Stimulated activated CD4-positive, alpha-beta T cell treated with anti-CD3 and anti-CD28 coated beads, Interleukin-15, amount 100 ng/mL, for 48 hours (primary cell): ENCODE data around the gene DUOXA2.
"Not testable (repeated sequence)": the region's sequence is repeated elsewhere in the genome, so short reads cannot be mapped to it uniquely, and the experiment has no call there.

Experiments used
- DNase-seq, 2 donors: peaks; one replicate each; pipeline ENCODE4 v3.0.0-alpha.2; 2020; ENCODE audit warnings: low read depth in 2 of 2

DUOXA2 gene

DNA sequence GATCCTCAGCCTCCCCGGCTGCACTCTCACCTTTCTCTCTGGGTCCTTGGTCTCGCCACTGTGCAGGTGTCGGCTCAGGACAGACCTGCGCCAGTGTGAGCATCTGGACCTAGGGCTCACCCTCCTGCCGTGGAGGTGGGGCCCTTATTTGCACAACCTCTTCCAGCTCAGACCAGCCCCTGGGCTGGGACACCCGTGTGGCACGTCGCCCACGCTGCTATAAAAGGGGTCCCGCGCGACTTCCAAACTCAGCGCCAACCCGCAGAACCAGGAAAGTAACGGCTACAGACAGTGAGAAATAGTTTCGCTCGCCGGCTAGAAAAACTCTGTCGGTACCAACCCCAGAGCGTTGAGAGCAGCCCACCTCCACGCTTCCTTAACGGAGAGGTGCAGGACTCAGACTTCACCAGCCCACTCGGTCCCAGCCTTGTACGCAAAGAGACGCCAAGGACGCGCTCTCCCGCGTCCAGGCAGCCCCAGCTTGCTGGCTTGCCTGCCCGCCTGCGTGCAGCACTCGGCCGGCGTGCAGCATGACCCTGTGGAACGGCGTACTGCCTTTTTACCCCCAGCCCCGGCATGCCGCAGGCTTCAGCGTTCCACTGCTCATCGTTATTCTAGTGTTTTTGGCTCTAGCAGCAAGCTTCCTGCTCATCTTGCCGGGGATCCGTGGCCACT is at the start of gene DUOXA2, which contains the start of gene DUOX2:
TSS of gene DUOXA2 (plus strand) at position 251 of the 675 bp plus-strand sequence. CDS start at position 531, 280 bp downstream.
TSS of gene DUOX2 (minus strand) at position 97 of the 675 bp plus-strand sequence. CDS start 761 bp downstream, outside the sequence.
- no peak for DNase-seq

- no peak for DNase-seq
These were observed 49.7 kb upstream of the DUOXA2 start for GRCh38 chr15:45064386-45064785.

- not testable (repeated sequence) for DNase-seq
These were observed 44.2 kb upstream of the DUOXA2 start for GRCh38 chr15:45069942-45070360.

GRCh38 chr15:45073602-45074001 is 40.5 kb upstream of the DUOXA2 start:
- DNase-seq = not testable (repeated sequence)

GRCh38 chr15:45075440-45076320 is 38.4 kb upstream of the DUOXA2 start:
- DNase-seq = not testable (repeated sequence)

GRCh38 chr15:45077391-45077790 is 36.7 kb upstream of the DUOXA2 start:
- not testable (repeated sequence) for DNase-seq

DNA sequence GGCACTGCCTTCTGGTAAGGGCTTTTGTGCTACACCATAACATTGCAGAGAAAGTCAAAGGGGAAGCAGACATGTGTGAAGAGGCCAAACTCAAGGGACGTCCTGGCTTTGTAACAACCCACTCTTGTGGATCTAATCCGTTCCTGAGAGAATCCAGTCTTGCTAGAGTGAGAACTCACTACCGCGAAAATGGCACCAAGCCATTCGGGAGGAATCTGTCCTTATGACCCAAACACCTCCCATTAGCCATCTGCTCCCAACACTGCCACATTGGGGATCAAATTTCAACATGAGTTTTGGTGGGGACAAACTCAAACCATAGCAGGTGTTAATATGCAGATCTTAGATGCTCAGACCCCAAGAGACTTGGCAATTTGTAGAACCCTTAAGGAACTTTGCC is 34.9 kb upstream of the DUOXA2 start:
- DNase-seq = not testable (repeated sequence)

GRCh38 chr15:45079628-45080246 is 34.4 kb upstream of the DUOXA2 start:
- DNase-seq = not testable (repeated sequence)

DNA sequence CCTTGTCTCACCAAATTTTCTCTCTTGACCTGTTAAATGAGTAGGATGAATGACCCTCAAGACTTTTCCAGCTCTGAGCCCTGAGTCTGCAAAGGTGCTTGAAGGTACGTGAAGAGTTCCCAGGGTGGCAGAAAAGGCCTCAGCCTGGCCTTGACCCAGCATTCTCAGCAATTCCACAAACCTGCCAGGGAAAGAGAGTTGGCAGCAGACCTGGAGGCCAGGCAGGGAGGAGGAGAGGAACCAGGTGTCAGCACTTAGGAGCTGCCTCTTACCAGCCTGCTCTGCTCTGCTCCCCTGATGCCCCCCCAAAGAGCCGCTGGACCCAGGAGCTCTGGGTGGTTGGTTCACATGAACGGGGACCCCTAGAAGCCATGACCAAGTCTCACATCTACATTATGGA is 33.5 kb upstream of the DUOXA2 start:
- DNase-seq = not testable (repeated sequence)

DNA sequence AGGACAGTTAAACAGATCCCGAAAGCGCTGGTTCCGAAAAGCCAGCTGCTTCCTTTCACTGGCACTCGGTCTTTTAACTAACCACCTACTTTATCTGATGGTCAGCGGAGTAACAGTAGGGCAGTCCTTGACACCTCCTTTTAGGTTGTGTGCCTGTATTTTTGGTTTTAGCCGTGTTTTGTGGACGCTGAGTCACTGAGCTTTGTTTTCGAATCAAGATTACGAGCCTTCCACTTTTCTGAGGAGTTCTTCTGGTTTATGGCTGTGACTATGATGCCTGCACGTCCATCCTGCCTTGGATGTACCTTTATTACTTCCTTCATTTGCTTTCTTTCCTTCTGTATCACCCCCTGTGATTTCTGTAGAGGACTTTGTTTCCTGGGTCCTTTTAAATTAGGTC is 31.7 kb upstream of the DUOXA2 start:
- DNase-seq = not testable (repeated sequence)

GRCh38 chr15:45083223-45083622 is 30.9 kb upstream of the DUOXA2 start:
- DNase-seq = no peak

GRCh38 chr15:45084163-45084562 is 30.0 kb upstream of the DUOXA2 start:
- no peak for DNase-seq

DNA sequence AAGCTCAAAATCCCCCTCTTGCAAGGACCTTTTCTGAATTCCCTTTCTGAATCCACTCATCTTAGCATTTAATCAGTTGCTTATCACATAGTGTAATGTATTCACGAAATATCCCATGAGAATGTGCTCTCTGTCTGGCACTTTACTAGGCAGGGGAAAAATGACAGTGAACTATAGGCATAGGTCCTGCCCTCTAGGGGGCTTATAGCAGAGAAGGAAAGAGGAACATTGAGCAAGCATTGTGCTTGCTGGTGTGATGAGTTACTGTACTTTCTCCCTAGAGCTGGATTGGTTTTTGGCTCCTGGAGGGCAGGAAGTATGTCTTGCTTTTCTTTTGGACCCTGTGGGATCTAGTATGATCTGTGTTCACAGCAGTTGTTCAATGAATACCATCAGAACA is 26.6 kb upstream of the DUOXA2 start:
- no peak for DNase-seq

GRCh38 chr15:45088801-45089711 is 25.1 kb upstream of the DUOXA2 start:
- no peak for DNase-seq

GRCh38 chr15:45089712-45090373 is 24.3 kb upstream of the DUOXA2 start:
- DNase-seq = no peak

- DNase-seq = no peak
These were observed 23.0 kb upstream of the DUOXA2 start for GRCh38 chr15:45091161-45091560.

DNA sequence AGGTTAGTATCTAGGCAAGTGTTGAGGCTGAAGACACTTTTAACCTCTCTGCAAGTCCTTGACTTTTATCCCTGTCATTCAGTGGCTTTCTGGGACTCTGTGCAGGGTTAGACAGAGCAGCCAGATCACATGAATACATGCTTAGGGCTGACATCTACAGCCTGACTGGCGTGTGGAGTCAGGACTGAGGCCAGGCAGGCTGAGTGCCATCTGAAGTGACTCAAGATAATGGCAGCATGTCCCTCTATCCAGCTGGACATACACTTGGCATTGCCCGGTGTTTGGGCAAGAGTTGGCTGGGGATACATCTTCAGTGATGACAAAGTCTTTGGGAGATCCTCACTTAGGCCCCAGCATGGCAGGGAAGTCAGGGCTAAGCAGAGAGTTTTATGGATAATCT is 22.6 kb upstream of the DUOXA2 start:
- DNase-seq = no peak

DNA sequence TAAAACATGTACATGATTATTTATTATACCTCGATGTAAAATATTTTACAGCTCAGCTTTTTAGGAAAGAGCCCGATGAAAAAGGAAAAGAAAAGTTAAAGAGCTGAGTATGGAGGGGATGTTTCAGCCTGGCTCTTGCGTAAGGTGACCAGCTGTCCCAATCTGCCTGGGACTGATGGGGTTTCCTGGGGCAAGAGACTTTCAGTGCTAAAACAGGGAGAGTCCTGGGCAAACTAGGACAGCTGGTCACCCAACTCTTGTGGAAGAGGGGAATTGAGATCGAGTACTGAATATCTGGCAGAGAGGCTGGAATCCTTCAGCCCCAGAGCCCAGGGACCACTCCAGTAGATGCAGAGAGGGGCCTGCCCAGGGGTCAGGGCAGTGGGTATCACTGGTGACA is 21.1 kb upstream of the DUOXA2 start:
- DNase-seq = no peak

DNA sequence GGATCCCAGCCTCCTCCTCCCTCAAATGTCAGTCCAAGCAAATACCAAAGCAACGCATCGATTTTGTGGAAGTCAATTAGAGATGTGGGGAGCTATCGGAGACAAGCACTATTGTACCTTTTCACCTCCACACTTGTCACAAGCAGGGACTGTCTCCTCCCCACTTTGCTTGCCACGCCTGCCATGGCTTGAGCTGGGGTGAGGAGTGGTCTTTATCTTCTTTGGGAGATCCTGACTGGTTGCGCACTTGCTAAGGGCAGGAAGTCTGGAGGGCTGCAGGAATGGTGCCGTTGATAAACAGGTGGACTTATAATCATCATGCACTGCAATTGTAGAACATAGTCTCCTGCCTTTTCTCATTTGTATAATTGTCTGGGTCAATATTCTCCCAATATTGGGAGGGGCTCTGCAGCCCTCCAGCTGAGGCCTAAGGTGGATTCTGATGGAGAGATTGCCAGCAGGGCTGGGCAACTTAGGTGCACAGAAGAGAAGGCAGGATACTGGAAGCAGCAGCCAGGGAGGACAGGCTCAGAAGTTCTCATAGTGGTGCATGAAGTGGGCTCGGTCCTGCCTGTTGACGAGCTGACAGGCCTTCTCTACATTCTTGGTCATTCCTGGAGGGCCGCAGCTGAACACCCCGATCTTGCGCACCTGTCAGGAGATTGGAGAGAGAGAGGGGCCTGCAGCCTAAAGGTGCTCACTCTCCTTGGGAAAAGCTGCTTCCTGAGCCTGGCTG is 20.3 kb upstream of the DUOXA2 start:
- no peak for DNase-seq

DNA sequence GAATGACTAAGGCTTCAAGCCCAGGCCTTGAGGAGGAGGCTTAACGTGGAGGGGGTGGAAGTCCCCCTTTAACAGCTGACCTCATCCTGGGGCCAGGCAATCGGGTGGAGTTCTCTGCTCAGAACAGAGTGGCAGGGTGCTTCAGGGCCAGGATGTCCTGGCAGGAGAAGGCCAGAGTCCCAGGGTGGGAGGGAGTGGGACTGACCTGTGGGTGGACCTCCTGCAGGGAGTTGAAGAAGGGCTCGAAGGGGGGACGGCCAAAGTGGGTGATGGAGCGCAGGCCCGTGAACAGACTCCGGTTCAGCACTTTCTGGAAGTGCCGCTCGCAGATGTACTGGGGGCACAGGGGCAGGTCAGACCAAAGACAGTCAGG is 19.8 kb upstream of the DUOXA2 start:
- DNase-seq = no peak
